K562 (cell line): ENCODE data around the gene OR56A3. TPM values are rescaled to one million over a fixed set of nuclear protein-coding genes. Genes with fewer than 3 reads are reported as not detected.

Experiments used
- ATAC-seq: fragments of 200-7000 bp; cut with Tn5 transposase; 3 replicates; pipeline ENCODE4 v1.9.1; 2020; ENCODE audit warnings: moderate library complexity
- BruUV-seq: library from RNA; stranded (reverse); fragments of 400-500 nt; replicated peaks from 2 replicates; lab custom pipeline; 2021; lab: Mats Ljungman, UMichigan
- CTCF ChIA-PET: fragments of 300-600 bp; formaldehyde crosslinking; extraction: SDS; loops from one replicate; lab custom pipeline; 2021; ENCODE audit warnings: low intra/inter-chr PET ratio; lab: Yijun Ruan, JAX
- POLR2A ChIA-PET: fragments of 300-600, 350-650 bp; sonication (Branson Sonifier 250); formaldehyde crosslinking; extraction: SDS; loops from one replicate; lab custom pipeline; 2021; ENCODE audit warnings: antibody characterized with exemption, inconsistent platforms; lab: Yijun Ruan, JAX
- DNase-seq, 4 experiments: peaks; one replicate each; pipeline versions ENCODE4 v3.0.0 to v3.0.0-alpha.2; 2011 to 2018; ENCODE audit warnings: low spot score in 3 of 4, mixed read lengths in 3 of 4; ENCODE audit errors: extremely low read depth in 1 of 4
- FAIRE-seq: peaks from 2 replicates; lab custom pipeline; 2011; peaks lifted over from hg19 to GRCh38; lab: Jason Lieb, UNC
- H2AFZ ChIP-seq: 2 replicates; pipeline ENCODE4 v1.6.0; 2011; ENCODE audit warnings: low read depth, low read length, control low read depth, inconsistent platforms
- H3K27ac ChIP-seq: fragments of 200-600 bp; 3 replicates; pipeline ENCODE4 v1.8.0; 2011; ENCODE audit warnings: low read depth, mild to moderate bottlenecking, control low read depth, inconsistent platforms, low read length, moderate library complexity, mixed read lengths; ENCODE audit errors: extremely low read depth
- H3K27me3 ChIP-seq, 2 experiments: fragments of 300-600 bp in 1 of 2; 2 replicates in 1 of 2; 3 replicates in 1 of 2; pipeline versions ENCODE4 v1.6.0 to v1.8.0; 2011; ENCODE audit warnings: inconsistent platforms in 2 of 2, low read length in 2 of 2, mild to moderate bottlenecking in 1 of 2, mixed read lengths in 1 of 2, moderate library complexity in 1 of 2; ENCODE audit not compliant: control insufficient read depth in 2 of 2, insufficient read depth in 2 of 2
- H3K36me3 ChIP-seq: fragments of 300-600 bp; 3 replicates; pipeline ENCODE4 v1.8.0; 2011; ENCODE audit warnings: mild to moderate bottlenecking, low read length, inconsistent platforms; ENCODE audit not compliant: control insufficient read depth, insufficient read depth
- H3K4me1 ChIP-seq, 2 experiments: fragments of 200-600 bp in 1 of 2; replicated peaks in 1 of 2; 2 replicates in 1 of 2; 3 replicates in 1 of 2; pipeline versions ENCODE4 v1.5.1 to v1.8.0; 2011; ENCODE audit warnings: inconsistent platforms in 2 of 2, low read length in 2 of 2, mild to moderate bottlenecking in 1 of 2, mixed read lengths in 1 of 2, moderate library complexity in 1 of 2; ENCODE audit not compliant: control insufficient read depth in 2 of 2, insufficient read depth in 2 of 2
- H3K4me2 ChIP-seq: 2 replicates; pipeline ENCODE4 v1.6.1; 2011; ENCODE audit warnings: low read length, control low read depth, inconsistent platforms, mixed read lengths; ENCODE audit not compliant: insufficient read depth
- H3K4me3 ChIP-seq: fragments of 200-600 bp; sonication (generic), shearing (Covaris generic); 2 replicates; pipeline ENCODE4 v1.5.1; 2016; ENCODE audit warnings: control low read depth, inconsistent platforms
- H3K79me2 ChIP-seq: fragments of 200-600 bp; 3 replicates; pipeline ENCODE4 v1.8.0; 2011; ENCODE audit warnings: low read length, inconsistent platforms; ENCODE audit not compliant: control insufficient read depth, insufficient read depth
- H3K9ac ChIP-seq, 2 experiments: 2 replicates each; pipeline versions ENCODE4 v1.6.0 to v1.6.1; 2011; ENCODE audit warnings: low read depth in 2 of 2, low read length in 2 of 2, control low read depth in 1 of 2, inconsistent platforms in 1 of 2, mild to moderate bottlenecking in 1 of 2, mixed read lengths in 1 of 2; ENCODE audit not compliant: insufficient read depth in 1 of 2
- H3K9me1 ChIP-seq: one replicate; pipeline ENCODE4 v1.6.0; 2011; ENCODE audit warnings: inconsistent platforms, mild to moderate bottlenecking, low read length, moderate library complexity; ENCODE audit not compliant: control insufficient read depth, insufficient read depth
- H3K9me3 ChIP-seq: replicated peaks from 2 replicates; pipeline ENCODE4 v1.5.1; 2011; ENCODE audit warnings: low read depth, low read length, inconsistent platforms; ENCODE audit not compliant: control insufficient read depth, insufficient read depth
- H4K20me1 ChIP-seq: replicated peaks from 2 replicates; pipeline ENCODE4 v1.6.1; 2011; ENCODE audit warnings: low read length, inconsistent platforms, mixed read lengths; ENCODE audit not compliant: control insufficient read depth, insufficient read depth
- BMI1 ChIP-seq: fragments of 150-350 bp; IDR thresholded peaks from 2 replicates; pipeline ENCODE4 v1.6.1; 2014; ENCODE audit warnings: low read length
- DACH1 ChIP-seq: fragments of 450-650 bp; IDR thresholded peaks from 2 replicates; pipeline ENCODE4 v1.6.1; 2018; ENCODE audit not compliant: partially characterized antibody
- EP400 ChIP-seq: fragments of 450-650 bp; IDR thresholded peaks from 2 replicates; pipeline ENCODE4 v1.6.1; 2017; ENCODE audit warnings: antibody characterized with exemption, mild to moderate bottlenecking, moderate library complexity
- GTF2E2 ChIP-seq: fragments of 200-800 bp; sonication (Bioruptor generic); IDR thresholded peaks from 2 replicates; pipeline ENCODE4 v1.6.1; 2016; ENCODE audit warnings: missing genetic modification characterization, missing compliant biosample characterization
- NFIX ChIP-seq: fragments of 250-450 bp; sonication (Bioruptor Pico); IDR thresholded peaks from 2 replicates; pipeline ENCODE4 v1.4.0; 2020; ENCODE audit warnings: low read depth, mild to moderate bottlenecking, moderate library complexity
- NR4A1 ChIP-seq, 2 experiments: fragments of 250-450 bp in 1 of 2; fragments of 450-650 bp in 1 of 2; sonication (Bioruptor Pico) in 1 of 2; IDR thresholded peaks; 2 replicates each; pipeline versions ENCODE4 v1.4.0 to v1.6.1; 2016 to 2020; ENCODE audit warnings: mild to moderate bottlenecking in 2 of 2, missing compliant biosample characterization in 1 of 2, missing genetic modification characterization in 1 of 2, moderate library complexity in 1 of 2
- NRF1 ChIP-seq, 2 experiments: fragments of 450-650 bp; IDR thresholded peaks in 1 of 2; conservative IDR thresholded peaks in 1 of 2; 2 replicates each; pipeline ENCODE4 v1.6.1; 2014; ENCODE audit warnings: mild to moderate bottlenecking in 2 of 2
- OTX1 ChIP-seq: fragments of 450-650 bp; formaldehyde crosslinking; IDR thresholded peaks from 2 replicates; pipeline ENCODE4 v1.4.0; 2022; ENCODE audit warnings: mild to moderate bottlenecking
- RFX1 ChIP-seq: fragments of 450-650 bp; IDR thresholded peaks from 2 replicates; pipeline ENCODE4 v1.6.1; 2016; ENCODE audit warnings: mild to moderate bottlenecking, moderate library complexity
- SAP30 ChIP-seq: fragments of 200-600 bp; sonication (generic); IDR thresholded peaks from 2 replicates; pipeline ENCODE4 v1.6.1; 2012; ENCODE audit warnings: borderline replicate concordance, low read depth, mild to moderate bottlenecking, moderate library complexity, low read length, control low read depth, inconsistent platforms; ENCODE audit not compliant: insufficient read depth, poor library complexity, severe bottlenecking
- ZBTB33 ChIP-seq: sonication (generic); formaldehyde crosslinking; IDR thresholded peaks from 2 replicates; pipeline ENCODE4 v1.8.1; 2023; ENCODE audit warnings: mild to moderate bottlenecking, missing genetic modification reagents
- ZNF324 ChIP-seq: fragments of 250-450 bp; sonication (Bioruptor Pico); IDR thresholded peaks from 2 replicates; pipeline ENCODE4 v1.4.0; 2020; ENCODE audit warnings: mild to moderate bottlenecking
- ZNF395 ChIP-seq: fragments of 200-800 bp; sonication (Bioruptor generic); IDR thresholded peaks from 2 replicates; pipeline ENCODE4 v1.6.1; 2017; ENCODE audit warnings: missing genetic modification characterization, missing compliant biosample characterization
- ZNF644 ChIP-seq: fragments of 200-800 bp; sonication (Bioruptor generic); IDR thresholded peaks from 2 replicates; pipeline ENCODE4 v1.6.1; 2016; ENCODE audit warnings: low read depth, missing genetic modification characterization, missing compliant biosample characterization
- ZNF668 ChIP-seq: fragments of 250-450 bp; sonication (Bioruptor Pico); IDR thresholded peaks from 2 replicates; pipeline ENCODE4 v1.8.0; 2022; ENCODE audit warnings: mild to moderate bottlenecking, inconsistent platforms
- ZNF785 ChIP-seq: fragments of 250-450 bp; sonication (Bioruptor Pico); IDR thresholded peaks from 2 replicates; pipeline ENCODE4 v1.4.0; 2020; ENCODE audit warnings: mild to moderate bottlenecking
- WGBS: fragments of 100-300 bp; shearing (Covaris generic); methylation state at CpG from one replicate; pipeline ENCODE4 v1.1.6; 2016; ENCODE audit warnings: low coverage, mixed read lengths; ENCODE audit not compliant: insufficient coverage; ENCODE audit errors: missing lambda C conversion rate; 5-methylcytosine and 5-hydroxymethylcytosine counted together
- in situ Hi-C: fragments of 300-500 bp; cut with MboI; formaldehyde crosslinking; loops from 4 replicates; pipeline ENCODE4 v1.15.0; 2018; ENCODE audit warnings: inconsistent platforms, mixed read lengths
- intact Hi-C: fragments of 100-400 bp; cut with micrococcal nuclease; formaldehyde crosslinking; loops from 2 replicates; pipeline ENCODE4 v1.14.2; 2022
- polyA plus RNA-seq, 8 experiments: library from polyadenylated mRNA; depleted of rRNA in 4 of 8; stranded (reverse) in 5 of 8; unstranded in 3 of 8; fragments of >200 nt; fragmentation: Nextera tagmentation in 2 of 8; fragmentation: Illumina TruSeq in 1 of 8; extraction: Ambion mirVana in 2 of 8; extraction: Trizol in 1 of 8; gene quantifications; 2 replicates each; pipeline versions ENCODE4 v1.2.1 to v1.2.3, GENCODE V29; 2011 to 2014; ENCODE audit warnings: inconsistent platforms in 1 of 8, missing spikeins in 1 of 8
- total RNA-seq, 7 experiments: library from RNA; depleted of rRNA in 6 of 7; stranded (reverse); fragments of >200 nt in 6 of 7; fragmentation: Illumina TruSeq in 2 of 7; extraction: Trizol in 2 of 7; gene quantifications; 2 replicates each; pipeline versions ENCODE4 v1.2.1 to v1.2.3, GENCODE V29; 2011 to 2021; ENCODE audit warnings: low replicate concordance in 1 of 7

The OR56A3 gene
- total and polyA plus RNA-seq, 9 of the 15 experiments (the other 6 are each of a cell fraction or from before 2014, with no cell fraction given): not detected

- Histone ChIP-seq H3K4me3 (no peak overlapping the region), H3K79me2 (no peaks in the 10 kb centered on the region), H3K9me3 (no peaks in the 10 kb centered on the region), H3K4me2 (no peak overlapping the region), H2AFZ (no peak overlapping the region), H3K4me1 (no peaks in the 10 kb centered on the region), H3K27ac (no peak overlapping the region), H3K9me1 (no peaks in the 10 kb centered on the region), H3K36me3 (no peaks in the 10 kb centered on the region), H4K20me1 (no peaks in the 10 kb centered on the region), H3K27me3 (no peaks in the 10 kb centered on the region), H3K9ac (no peak overlapping the region)
- TF ChIP-seq ZNF668 (CRISPR knock-in tag) (no peak), ZNF395 (no peak), BMI1 (no peak), ZBTB33 (CRISPR knock-in tag) (no peak), ZNF785 (CRISPR knock-in tag) (no peak), NFIX (CRISPR knock-in tag) (no peak), ZNF644 (no peak), SAP30 (no peak), OTX1 (CRISPR knock-in tag) (no peak), ZNF324 (CRISPR knock-in tag) (no peak), GTF2E2 (tag) (no peak), EP400 (no peak), RFX1 (no peak), NRF1 (conservative IDR thresholded peaks at IDR 0.05 in 1 of 2, IDR thresholded peaks at IDR 0.05 in 1 of 2) (no peak), DACH1 (no peak), NR4A1 (CRISPR knock-in tag; IDR thresholded peaks at IDR 0.05) (no peak), NR4A1 (tag; IDR thresholded peaks at IDR 0.05) (no peak)
- WGBS: 3% methylated on average over 3 of the region's 3 CpGs
- BruUV-seq: no TSS peak
- DNase-seq (no peak), FAIRE-seq (no peak), ATAC-seq (no peak)
- intact Hi-C loops: no loop called here
- in situ Hi-C loops: no loop called here
- ChIA-PET CTCF (no interaction called here), POLR2A (interaction anchor here (0.6 kb wide), 1 partner anchor 39 kb away, joined by 3 read pairs; no protein-coding TSS in a partner anchor)
Observed at GRCh38 chr11:5955586-5955985, 13.5 kb downstream of the OR56A3 start.
